ENCODE data around the gene EFHD2. TPM values are rescaled to one million over a fixed set of nuclear protein-coding genes. Genes with fewer than 3 reads are reported as not detected.

EFHD2 gene
- total RNA-seq, 4 donors from 2014 or later: 47.5 to 79.5 (median 61.0) TPM

GRCh38 chr1:15382601-15383518 lies 26.8 kb upstream of the EFHD2 start:
- TF ChIP-seq POLR2A (IDR thresholded peaks at IDR 0.05): no peak
- TF ChIP-seq CTCF (IDR thresholded peaks at IDR 0.05): no peak
- peaks cover 0 to 16% (median 0%) of the 10 kb centered on the region in 4 donors for H3K27me3 ChIP-seq
- 88 to 89% methylated on average over 19 to 21 of the region's 26 CpGs for WGBS, 2 donors
- H3K27ac ChIP-seq: no peak overlapping the region
- peaks cover 6 to 26% (median 10%) of the 10 kb centered on the region in 3 donors for H3K4me1 ChIP-seq
- intact Hi-C loops (cut with DNase I): no loop called here
- H3K4me3 ChIP-seq: no peak overlapping the region
- H3K9me3 ChIP-seq: no peaks in the 10 kb centered on the region
- no peaks in the 10 kb centered on the region for H3K36me3 ChIP-seq
- DNase-seq: no peak

DNA sequence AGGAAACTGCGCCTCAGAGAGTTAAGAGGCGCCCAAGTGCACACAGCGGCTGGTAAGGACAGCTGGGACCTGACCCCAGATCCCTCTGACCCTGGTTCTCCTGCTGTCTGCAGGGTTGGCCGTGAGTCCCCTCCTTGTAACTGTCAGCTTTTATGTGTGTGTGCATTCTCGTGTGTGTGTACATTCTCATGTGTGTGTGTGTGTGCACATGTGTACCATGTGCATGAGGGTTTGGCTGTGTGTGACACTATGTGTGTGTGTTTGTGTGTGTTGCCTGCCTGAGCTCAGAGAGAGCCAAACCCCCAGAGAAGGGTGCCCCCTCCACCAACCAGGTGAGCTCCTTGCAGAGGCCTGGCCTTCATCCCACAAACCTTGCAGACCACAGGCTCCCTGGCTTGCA lies 25.9 kb upstream of the EFHD2 start:
- Histone ChIP-seq H3K4me3 (no peak overlapping the region), H3K4me1 (peaks cover 6 to 26% (median 10%) of the 10 kb centered on the region in 3 donors), H3K27ac (no peak overlapping the region), H3K9me3 (no peaks in the 10 kb centered on the region), H3K27me3 (peaks cover 0 to 16% (median 0%) of the 10 kb centered on the region in 4 donors), H3K36me3 (no peaks in the 10 kb centered on the region)
- WGBS, 2 donors: 81 to 94% methylated on average over 3 to 4 of the region's 5 CpGs
- no peak for TF ChIP-seq POLR2A (IDR thresholded peaks at IDR 0.05)
- no peak for TF ChIP-seq CTCF (IDR thresholded peaks at IDR 0.05)
- no peak for DNase-seq
- intact Hi-C loops (cut with DNase I): no loop called here

DNA sequence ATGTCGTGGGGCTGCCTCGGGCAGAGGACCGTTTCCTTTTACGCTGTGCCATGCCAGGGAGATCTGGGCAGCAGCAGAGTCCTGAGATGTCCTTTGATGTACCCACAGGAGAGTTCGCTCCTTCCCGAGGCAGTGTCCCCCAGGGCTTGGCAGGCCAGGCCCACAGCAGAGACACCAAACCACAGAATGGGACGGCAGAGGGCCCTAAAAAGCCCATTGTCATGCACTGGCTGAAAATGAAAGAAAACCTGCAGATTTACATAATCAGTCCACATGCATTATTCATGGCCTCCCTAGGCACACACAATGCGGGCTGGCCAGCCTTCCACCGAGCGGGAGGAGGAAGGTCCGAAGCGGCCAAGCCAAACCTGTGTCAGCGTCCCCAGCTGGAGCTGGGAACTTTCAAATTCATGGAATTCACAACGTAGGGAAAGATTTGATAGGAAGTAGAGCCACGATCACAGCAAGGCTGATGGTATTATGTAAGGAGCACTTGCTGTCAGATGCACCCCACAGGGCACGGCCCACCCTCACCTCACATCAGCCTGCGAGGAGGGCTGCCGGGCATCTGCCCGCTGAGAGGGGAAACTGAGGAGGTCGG lies 25.3 kb upstream of the EFHD2 start:
- 45 to 62% methylated on average over 12 to 15 of the region's 20 CpGs for WGBS, 2 donors
- no peak for DNase-seq

DNA sequence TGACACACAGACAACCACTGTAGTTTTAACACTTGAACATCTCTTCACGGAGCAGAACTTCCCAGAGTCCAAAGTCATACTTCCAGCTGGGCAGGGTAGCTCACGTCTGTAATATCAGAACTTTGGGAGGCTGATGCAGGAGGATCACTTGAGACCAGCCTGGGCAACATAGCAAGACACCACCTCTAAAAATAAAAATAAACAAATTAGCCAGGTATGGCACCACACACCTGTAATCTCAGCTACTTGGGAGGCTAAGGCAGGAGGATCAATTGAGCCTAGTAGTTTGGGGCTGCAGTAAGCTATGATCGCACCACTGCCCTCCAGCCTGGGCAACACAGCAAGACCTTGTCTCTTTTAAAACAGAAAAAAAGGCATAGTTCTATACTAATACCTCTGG lies 24.3 kb upstream of the EFHD2 start:
- Histone ChIP-seq H3K4me3 (no peak overlapping the region), H3K4me1 (peaks cover 6 to 20% (median 10%) of the 10 kb centered on the region in 3 donors), H3K9me3 (no peaks in the 10 kb centered on the region), H3K27ac (no peak overlapping the region), H3K36me3 (no peaks in the 10 kb centered on the region), H3K27me3 (peaks cover 0 to 16% (median 0%) of the 10 kb centered on the region in 4 donors)
- DNase-seq: no peak
- intact Hi-C loops (cut with DNase I): no loop called here
- TF ChIP-seq CTCF (IDR thresholded peaks at IDR 0.05) (no peak), POLR2A (IDR thresholded peaks at IDR 0.05) (no peak)
- WGBS, 2 donors: 88 to 93% methylated on average over 2 to 3 of the region's 3 CpGs

More for the DNA sequence above, 25.3 kb upstream of the EFHD2 start:
- Histone ChIP-seq H3K4me1 (peaks cover 6 to 23% (median 10%) of the 10 kb centered on the region in 3 donors), H3K9me3 (no peaks in the 10 kb centered on the region), H3K27ac (no peak overlapping the region), H3K4me3 (peak overlapping the region in 1 of 4 donors; percentile 17), H3K27me3 (peaks cover 0 to 16% (median 0%) of the 10 kb centered on the region in 4 donors), H3K36me3 (no peaks in the 10 kb centered on the region)
- intact Hi-C loops (cut with DNase I): no loop called here
- TF ChIP-seq POLR2A (IDR thresholded peaks at IDR 0.05) (no peak), CTCF (IDR thresholded peaks at IDR 0.05) (no peak)
